ENCODE results near the gene ABCC10.

The ABCC10 gene

DNA sequence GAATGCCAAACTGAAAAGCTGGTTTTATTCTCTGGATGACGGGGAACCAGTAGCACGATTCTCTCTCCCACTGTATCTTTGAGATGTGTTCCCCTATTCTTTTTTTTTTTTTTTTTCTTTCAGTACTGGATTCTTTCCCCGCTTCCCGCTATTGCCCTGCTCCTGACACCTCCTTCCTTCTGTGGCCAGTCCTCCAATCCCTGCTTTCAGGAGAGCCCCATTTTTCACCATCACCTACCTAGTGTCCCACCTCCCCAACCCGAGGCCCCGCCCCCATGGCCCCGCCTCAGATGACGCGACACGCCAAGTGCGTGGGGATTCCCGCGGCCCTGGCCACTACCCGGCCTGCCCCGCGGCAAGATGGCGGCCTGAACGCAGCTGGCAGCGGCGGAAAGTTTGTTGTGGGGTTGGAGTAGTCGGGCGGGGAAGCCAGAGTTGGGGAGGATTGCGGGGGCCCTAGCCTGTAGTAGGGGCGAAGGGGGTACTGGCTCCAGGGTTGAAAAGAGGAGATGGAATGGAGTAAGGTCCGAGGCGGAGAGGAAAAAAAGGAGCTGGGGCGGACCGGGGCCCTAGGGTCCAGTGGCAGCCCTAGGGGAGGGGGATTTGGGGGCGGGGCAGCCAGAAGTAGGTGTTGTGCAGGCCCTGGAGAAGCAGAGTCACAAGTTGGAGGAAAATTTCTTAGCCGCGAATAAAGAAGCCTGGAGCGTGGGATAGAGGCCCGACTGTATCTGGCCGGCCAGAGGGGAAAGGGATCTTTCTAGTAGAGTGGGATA lies 50.1 kb downstream of the ABCC10 start, which contains the start of gene TJAP1:
Gene TJAP1, plus strand, starts transcription at position 336 of the 773 bp plus-strand sequence. CDS start 21,432 bp downstream, outside the sequence.
- peak within 1 kb of the TSS; percentile 86 for H3K4me3 ChIP-seq (ENCODE audit: low read length)
- no peaks in the 10 kb centered on the region for H3K36me3 ChIP-seq (ENCODE audit: insufficient read depth, low read length)
- no peaks in the 10 kb centered on the region for H3K27me3 ChIP-seq (ENCODE audit: control insufficient read depth, insufficient read depth, low read length)
- peak within 1 kb of the TSS; percentile 88 for H3K9ac ChIP-seq (ENCODE audit: low read depth, low read length)
- no peaks in the 10 kb centered on the region for H3K9me3 ChIP-seq (replicated peaks; ENCODE audit: low read length)
- peaks cover 10% of the 10 kb centered on the region for H3K4me1 ChIP-seq (ENCODE audit: control insufficient read depth, insufficient read depth, low read length)
- peak within 1 kb of the TSS; percentile 99 for H3K4me2 ChIP-seq (ENCODE audit: low read length)

DNA sequence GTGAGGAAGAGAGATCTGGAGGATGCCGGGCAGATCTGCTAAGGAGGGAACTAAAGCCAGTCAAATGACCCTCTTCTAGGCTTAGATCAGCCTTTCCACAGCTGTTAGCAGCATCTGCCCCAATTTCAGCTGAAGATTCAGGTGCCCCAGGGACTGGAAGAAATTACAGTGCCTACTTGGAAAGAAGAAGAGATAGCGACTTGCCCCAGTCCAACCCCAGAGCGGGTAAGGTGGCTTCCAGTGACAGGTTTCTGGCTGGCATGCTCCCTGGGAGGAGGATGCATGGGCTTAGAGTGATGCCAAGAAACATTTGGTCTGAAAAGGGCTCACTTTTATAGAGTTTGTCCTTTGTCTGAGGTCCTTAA lies 50.6 kb downstream of the ABCC10 start:
- peak overlapping the region; percentile 99 for H3K4me2 ChIP-seq (ENCODE audit: low read length)
- H3K9ac ChIP-seq (ENCODE audit: low read depth, low read length), result peak overlapping the region; percentile 88
- H3K27me3 ChIP-seq (ENCODE audit: control insufficient read depth, insufficient read depth, low read length), result no peaks in the 10 kb centered on the region
- no peaks in the 10 kb centered on the region for H3K36me3 ChIP-seq (ENCODE audit: insufficient read depth, low read length)
- peak overlapping the region; percentile 86 for H3K4me3 ChIP-seq (ENCODE audit: low read length)
- H3K4me1 ChIP-seq (ENCODE audit: control insufficient read depth, insufficient read depth, low read length), result peaks cover 10% of the 10 kb centered on the region
- H3K9me3 ChIP-seq (replicated peaks; ENCODE audit: low read length), result no peaks in the 10 kb centered on the region

DNA sequence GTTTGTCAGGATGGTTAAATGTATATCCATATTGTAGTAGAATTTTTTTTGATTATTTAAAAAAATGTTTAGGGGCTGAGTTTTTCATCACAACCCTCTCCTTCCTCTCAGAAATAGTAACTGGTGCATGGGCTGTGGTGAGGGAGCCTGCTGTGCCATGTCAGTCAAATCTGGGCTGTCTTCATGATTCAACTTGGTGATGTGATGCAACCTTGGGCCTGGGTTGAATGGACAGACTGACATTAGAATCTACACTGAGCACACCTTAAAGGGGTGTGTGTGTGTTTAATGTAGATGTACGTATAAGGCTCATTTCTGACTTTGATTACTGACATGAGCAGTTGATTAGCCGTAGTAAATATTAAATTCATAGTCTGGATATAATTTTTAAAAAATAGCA lies 53.7 kb downstream of the ABCC10 start:
- no peak overlapping the region for H3K9ac ChIP-seq (ENCODE audit: low read depth, low read length)
- no peaks in the 10 kb centered on the region for H3K27me3 ChIP-seq (ENCODE audit: control insufficient read depth, insufficient read depth, low read length)

DNA sequence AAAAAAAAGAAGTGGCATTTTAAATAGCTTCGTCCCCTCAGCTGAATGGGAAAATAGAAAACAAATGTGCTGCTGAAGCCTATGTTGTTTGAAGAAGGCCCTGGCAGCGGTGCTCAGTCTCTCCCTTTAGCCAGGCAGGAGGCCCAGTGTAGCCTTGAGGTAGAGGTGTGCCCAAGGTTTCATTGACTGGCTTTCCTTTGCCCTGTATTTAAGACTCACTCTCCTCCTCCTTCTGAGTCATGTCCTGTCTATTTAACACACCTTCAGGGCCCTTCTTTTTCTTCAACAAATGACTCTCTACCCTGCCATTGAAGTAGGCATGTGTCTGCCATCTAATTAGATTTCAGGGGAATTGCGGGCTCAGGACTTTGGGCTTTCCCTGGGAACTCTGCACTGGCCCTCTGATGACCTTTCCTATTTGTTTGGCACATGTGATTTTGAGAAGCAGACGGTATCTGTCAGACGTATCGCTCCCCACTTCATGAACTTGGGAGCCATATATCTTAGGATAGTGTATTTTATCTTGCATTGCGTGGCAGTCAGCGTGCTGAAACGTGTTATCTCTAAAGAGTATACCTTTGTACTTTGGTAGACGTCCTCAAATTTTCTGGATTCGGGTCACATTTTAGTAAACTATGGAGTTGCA lies 54.4 kb downstream of the ABCC10 start:
- Histone ChIP-seq H3K4me1 (ENCODE audit: control insufficient read depth, insufficient read depth, low read length) (peaks cover 10% of the 10 kb centered on the region), H3K36me3 (ENCODE audit: insufficient read depth, low read length) (peaks cover 6% of the 10 kb centered on the region), H3K27me3 (ENCODE audit: control insufficient read depth, insufficient read depth, low read length) (no peaks in the 10 kb centered on the region), H3K4me3 (ENCODE audit: low read length) (no peak overlapping the region), H3K4me2 (ENCODE audit: low read length) (no peak overlapping the region), H3K9ac (ENCODE audit: low read depth, low read length) (no peak overlapping the region), H3K9me3 (replicated peaks; ENCODE audit: low read length) (no peaks in the 10 kb centered on the region)

More for the DNA sequence above, 53.7 kb downstream of the ABCC10 start:
- Histone ChIP-seq H3K4me1 (ENCODE audit: control insufficient read depth, insufficient read depth, low read length) (peaks cover 10% of the 10 kb centered on the region), H3K4me2 (ENCODE audit: low read length) (no peak overlapping the region), H3K9me3 (replicated peaks; ENCODE audit: low read length) (no peaks in the 10 kb centered on the region), H3K4me3 (ENCODE audit: low read length) (no peak overlapping the region), H3K36me3 (ENCODE audit: insufficient read depth, low read length) (peaks cover 6% of the 10 kb centered on the region)

DNA sequence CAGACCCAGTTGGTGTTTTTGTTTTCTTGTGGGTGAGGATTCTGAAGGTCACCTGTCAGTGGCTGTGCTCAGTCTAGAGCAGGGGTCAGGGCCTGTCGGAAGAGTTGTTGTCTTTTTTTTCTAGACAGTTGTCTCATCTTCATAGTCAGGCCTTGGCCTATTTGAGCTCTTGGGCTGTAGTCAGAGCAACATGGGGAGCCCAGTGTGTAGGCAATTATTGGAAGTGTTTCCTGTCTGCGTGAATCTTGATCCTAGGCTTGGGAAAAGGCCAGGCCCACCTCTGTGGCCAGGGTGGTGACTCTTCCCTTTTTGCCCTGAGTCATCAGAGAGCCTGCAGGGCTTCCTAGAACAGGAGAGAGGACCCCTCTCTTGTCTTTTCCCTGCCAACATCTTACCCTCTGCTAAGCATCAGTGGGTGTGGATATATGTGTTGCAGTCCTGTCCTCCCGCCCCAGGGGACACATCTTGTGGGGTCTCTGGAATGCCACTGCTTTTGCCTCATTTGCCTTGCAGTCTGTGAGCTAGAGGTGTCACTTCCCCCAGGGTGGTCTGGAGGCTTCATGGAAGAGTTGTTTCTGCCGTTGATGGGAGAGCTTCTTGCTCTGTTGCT lies 61.4 kb downstream of the ABCC10 start:
- Histone ChIP-seq H3K27me3 (ENCODE audit: control insufficient read depth, insufficient read depth, low read length) (no peaks in the 10 kb centered on the region), H3K4me1 (ENCODE audit: control insufficient read depth, insufficient read depth, low read length) (peaks cover 42% of the 10 kb centered on the region), H3K36me3 (ENCODE audit: insufficient read depth, low read length) (peaks cover 10% of the 10 kb centered on the region), H3K4me3 (ENCODE audit: low read length) (no peak overlapping the region), H3K9ac (ENCODE audit: low read depth, low read length) (peak overlapping the region; percentile 8), H3K4me2 (ENCODE audit: low read length) (peak overlapping the region; percentile 13), H3K9me3 (replicated peaks; ENCODE audit: low read length) (no peaks in the 10 kb centered on the region)

DNA sequence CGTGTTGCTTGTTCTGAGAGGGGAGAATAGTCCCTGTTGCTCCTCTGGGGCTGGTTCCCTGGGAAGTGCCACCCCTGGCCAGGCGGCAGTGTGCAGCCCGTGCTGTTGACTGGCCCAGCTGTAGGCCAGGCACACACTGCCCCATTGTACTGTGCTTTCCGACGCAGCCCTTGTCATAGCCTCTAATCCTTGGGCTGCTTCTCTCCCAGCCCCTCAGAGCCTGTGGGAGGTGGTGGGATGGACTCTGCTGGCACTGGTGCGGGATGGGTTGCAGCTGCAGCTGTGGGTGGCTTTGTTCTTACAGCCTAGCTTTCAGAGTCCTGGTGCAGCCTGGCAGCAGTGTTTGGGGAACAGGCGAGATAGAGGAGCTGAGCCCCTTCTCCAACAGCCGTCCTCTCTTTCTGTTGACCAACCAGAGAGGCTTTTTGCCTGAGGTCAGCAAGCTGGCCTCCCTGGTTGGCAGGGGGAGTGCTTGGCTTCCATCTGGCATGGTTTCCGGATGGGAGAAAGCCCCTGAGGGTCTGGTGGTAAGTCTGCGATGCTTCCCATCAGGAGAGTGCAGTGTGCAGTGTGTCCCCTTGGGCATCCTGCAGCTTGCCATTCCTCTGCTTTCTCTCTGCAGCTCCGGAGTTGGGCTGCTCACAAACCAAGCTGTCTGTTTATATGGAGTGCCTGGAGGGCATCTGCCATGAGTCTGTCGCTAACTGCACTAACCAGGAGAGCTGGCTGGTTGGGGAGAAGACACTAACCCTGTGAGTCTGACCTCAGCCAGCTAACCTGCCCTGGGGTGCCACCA lies 62.1 kb downstream of the ABCC10 start:
- Histone ChIP-seq H3K9ac (ENCODE audit: low read depth, low read length) (peak overlapping the region; percentile 8), H3K9me3 (replicated peaks; ENCODE audit: low read length) (no peaks in the 10 kb centered on the region), H3K4me1 (ENCODE audit: control insufficient read depth, insufficient read depth, low read length) (peaks cover 49% of the 10 kb centered on the region), H3K4me2 (ENCODE audit: low read length) (peak overlapping the region; percentile 13), H3K4me3 (ENCODE audit: low read length) (no peak overlapping the region), H3K36me3 (ENCODE audit: insufficient read depth, low read length) (peaks cover 10% of the 10 kb centered on the region), H3K27me3 (ENCODE audit: control insufficient read depth, insufficient read depth, low read length) (no peaks in the 10 kb centered on the region)

DNA sequence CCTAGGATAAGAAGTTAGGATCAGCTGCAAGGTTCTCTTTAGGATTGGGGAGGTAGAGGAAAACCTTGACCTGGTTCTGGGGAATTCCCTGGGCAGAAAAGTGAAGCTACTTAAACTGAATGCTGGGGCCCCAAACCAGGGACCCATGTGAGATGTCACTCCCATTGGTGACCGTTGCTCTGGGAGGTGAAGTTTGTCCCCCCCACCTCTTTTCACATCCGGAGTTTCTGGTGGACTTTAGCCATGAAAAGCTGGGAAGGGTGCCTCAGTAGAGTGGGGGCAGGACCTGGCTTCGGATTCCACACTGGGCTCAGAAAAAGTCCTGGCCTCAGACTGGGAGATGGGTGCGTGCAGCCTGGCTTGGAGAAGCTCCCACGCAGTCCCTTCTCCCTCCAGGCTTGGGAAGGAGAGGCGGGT lies 63.2 kb downstream of the ABCC10 start:
- H3K36me3 ChIP-seq (ENCODE audit: insufficient read depth, low read length), result peaks cover 10% of the 10 kb centered on the region
- H3K9ac ChIP-seq (ENCODE audit: low read depth, low read length), result no peak overlapping the region
- peaks cover 59% of the 10 kb centered on the region for H3K4me1 ChIP-seq (ENCODE audit: control insufficient read depth, insufficient read depth, low read length)
- H3K9me3 ChIP-seq (replicated peaks; ENCODE audit: low read length), result no peaks in the 10 kb centered on the region
- no peak overlapping the region for H3K4me2 ChIP-seq (ENCODE audit: low read length)
- no peaks in the 10 kb centered on the region for H3K27me3 ChIP-seq (ENCODE audit: control insufficient read depth, insufficient read depth, low read length)
- H3K4me3 ChIP-seq (ENCODE audit: low read length), result no peak overlapping the region

DNA sequence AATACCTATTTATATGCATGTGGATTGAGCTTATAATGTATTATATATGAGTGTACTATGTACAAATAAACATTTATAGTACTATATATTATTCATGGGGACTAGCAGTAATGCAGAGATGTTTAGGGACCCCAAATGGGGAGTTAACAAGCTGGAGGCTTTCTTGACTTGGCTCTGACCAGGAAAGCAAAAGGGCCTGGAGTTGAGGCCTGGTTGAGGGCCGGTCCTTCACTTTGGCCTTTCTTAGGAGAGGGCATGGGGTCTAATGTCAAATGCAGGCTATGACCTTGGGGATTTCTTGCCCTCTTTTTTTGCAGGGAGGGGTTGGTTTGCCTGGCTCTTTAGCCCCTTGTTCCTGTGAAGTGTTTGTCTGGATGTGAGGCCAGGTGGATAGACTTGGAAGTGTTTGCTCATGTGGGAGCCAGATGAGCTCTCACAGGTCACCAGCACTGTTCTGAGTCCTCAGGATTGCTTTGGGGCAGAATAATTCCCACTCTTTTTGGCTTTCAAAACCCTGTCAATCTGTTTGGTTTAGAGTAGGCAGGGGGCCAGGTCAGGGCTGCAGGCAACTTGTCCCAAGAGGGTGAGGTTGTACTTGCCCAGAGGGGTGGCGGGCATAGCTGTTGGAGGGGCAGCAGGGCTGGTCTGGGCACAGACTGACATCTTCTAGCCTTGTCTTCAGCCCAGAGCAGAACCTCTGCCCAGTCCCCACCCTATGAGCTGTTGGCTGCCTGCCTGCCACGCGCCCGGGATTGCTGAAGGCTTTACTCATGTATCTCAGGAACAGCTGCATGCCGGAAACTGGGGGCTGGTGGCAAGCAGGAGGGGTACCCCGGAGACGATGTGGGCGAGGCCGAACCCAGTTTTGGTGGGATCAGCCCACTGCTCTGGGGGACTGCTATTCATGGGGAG lies 64.7 kb downstream of the ABCC10 start:
- Histone ChIP-seq H3K27me3 (ENCODE audit: control insufficient read depth, insufficient read depth, low read length) (no peaks in the 10 kb centered on the region), H3K9me3 (replicated peaks; ENCODE audit: low read length) (no peaks in the 10 kb centered on the region), H3K4me1 (ENCODE audit: control insufficient read depth, insufficient read depth, low read length) (peaks cover 74% of the 10 kb centered on the region), H3K4me3 (ENCODE audit: low read length) (peak overlapping the region; percentile 54), H3K4me2 (ENCODE audit: low read length) (peak overlapping the region; percentile 77), H3K36me3 (ENCODE audit: insufficient read depth, low read length) (peaks cover 8% of the 10 kb centered on the region), H3K9ac (ENCODE audit: low read depth, low read length) (peak overlapping the region; percentile 65)

DNA sequence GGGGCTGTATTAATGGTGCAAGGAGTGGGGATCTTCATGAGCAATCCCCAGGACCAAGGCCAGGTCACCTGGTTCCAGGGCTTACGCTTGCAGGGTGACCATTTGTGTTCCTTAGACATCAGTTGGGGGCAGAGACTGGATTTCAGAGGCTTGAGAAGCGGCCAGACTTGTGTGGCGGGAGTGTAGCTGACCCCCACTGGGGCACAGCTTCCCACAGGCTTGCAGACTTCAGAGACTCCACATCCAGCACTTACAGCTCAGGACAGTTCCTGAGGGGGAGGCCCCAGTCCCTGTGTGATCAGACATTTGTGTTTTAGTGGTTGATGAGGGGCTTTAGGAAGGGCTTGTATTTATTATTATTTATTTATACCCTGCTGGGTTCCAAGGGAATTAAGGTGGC lies 65.3 kb downstream of the ABCC10 start:
- peak overlapping the region; percentile 36 for H3K9ac ChIP-seq (ENCODE audit: low read depth, low read length)
- peak overlapping the region; percentile 54 for H3K4me3 ChIP-seq (ENCODE audit: low read length)
- H3K36me3 ChIP-seq (ENCODE audit: insufficient read depth, low read length), result peaks cover 7% of the 10 kb centered on the region
- no peaks in the 10 kb centered on the region for H3K9me3 ChIP-seq (replicated peaks; ENCODE audit: low read length)
- no peaks in the 10 kb centered on the region for H3K27me3 ChIP-seq (ENCODE audit: control insufficient read depth, insufficient read depth, low read length)
- peaks cover 81% of the 10 kb centered on the region for H3K4me1 ChIP-seq (ENCODE audit: control insufficient read depth, insufficient read depth, low read length)
- peak overlapping the region; percentile 77 for H3K4me2 ChIP-seq (ENCODE audit: low read length)

DNA sequence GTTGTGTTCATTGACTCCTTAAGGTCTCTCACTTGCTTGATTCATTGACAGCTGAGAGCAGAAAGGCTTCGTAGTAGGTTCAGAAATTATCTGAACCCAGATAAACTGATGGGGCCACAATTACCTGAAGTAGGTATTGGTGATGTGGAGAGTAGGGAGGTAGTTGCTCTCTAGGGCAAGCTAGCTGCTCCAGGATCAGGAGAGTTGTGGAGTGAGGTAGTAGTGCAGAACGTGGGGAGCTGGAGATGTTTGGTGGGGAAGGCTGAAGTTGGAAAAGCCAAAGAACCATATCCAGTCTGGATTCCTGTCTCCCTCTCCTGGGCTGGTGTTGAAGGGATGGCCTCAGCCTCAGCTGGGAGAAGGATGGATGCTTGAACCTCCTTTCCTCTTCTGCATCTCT lies 65.9 kb downstream of the ABCC10 start:
- H3K9ac ChIP-seq (ENCODE audit: low read depth, low read length), result peak overlapping the region; percentile 36
- peaks cover 12% of the 10 kb centered on the region for H3K36me3 ChIP-seq (ENCODE audit: insufficient read depth, low read length)
- H3K4me1 ChIP-seq (ENCODE audit: control insufficient read depth, insufficient read depth, low read length), result peaks cover 80% of the 10 kb centered on the region
- H3K9me3 ChIP-seq (replicated peaks; ENCODE audit: low read length), result no peaks in the 10 kb centered on the region
- H3K4me2 ChIP-seq (ENCODE audit: low read length), result peak overlapping the region; percentile 77
- H3K4me3 ChIP-seq (ENCODE audit: low read length), result peak overlapping the region; percentile 54
- no peaks in the 10 kb centered on the region for H3K27me3 ChIP-seq (ENCODE audit: control insufficient read depth, insufficient read depth, low read length)
